BLaER1 (cell line): ENCODE data around the gene GTF2IRD2.
"Not testable (repeated sequence)": the region's sequence is repeated elsewhere in the genome, so short reads cannot be mapped to it uniquely, and the experiment has no call there.

Experiments
- H3K27ac ChIP-seq: shearing (Covaris generic); formaldehyde crosslinking; 2 replicates; pipeline ENCODE4 v1.8.1; 2022
- H3K27me3 ChIP-seq: shearing (Covaris generic); formaldehyde crosslinking; 2 replicates; pipeline ENCODE4 v1.8.1; 2022
- H3K36me3 ChIP-seq: shearing (Covaris generic); formaldehyde crosslinking; 2 replicates; pipeline ENCODE4 v1.8.1; 2022
- H3K4me1 ChIP-seq: shearing (Covaris generic); formaldehyde crosslinking; 2 replicates; pipeline ENCODE4 v1.8.1; 2022
- H3K4me2 ChIP-seq: shearing (Covaris generic); formaldehyde crosslinking; 2 replicates; pipeline ENCODE4 v1.8.1; 2022
- H3K4me3 ChIP-seq: shearing (Covaris generic); formaldehyde crosslinking; 2 replicates; pipeline ENCODE4 v1.8.1; 2022
- H3K9ac ChIP-seq: shearing (Covaris generic); formaldehyde crosslinking; 2 replicates; pipeline ENCODE4 v1.8.1; 2022
- H3K9me3 ChIP-seq: shearing (Covaris generic); formaldehyde crosslinking; 2 replicates; pipeline ENCODE4 v1.8.1; 2022
- H4K20me1 ChIP-seq: shearing (Covaris generic); formaldehyde crosslinking; 2 replicates; pipeline ENCODE4 v1.8.1; 2022

The GTF2IRD2 gene

DNA sequence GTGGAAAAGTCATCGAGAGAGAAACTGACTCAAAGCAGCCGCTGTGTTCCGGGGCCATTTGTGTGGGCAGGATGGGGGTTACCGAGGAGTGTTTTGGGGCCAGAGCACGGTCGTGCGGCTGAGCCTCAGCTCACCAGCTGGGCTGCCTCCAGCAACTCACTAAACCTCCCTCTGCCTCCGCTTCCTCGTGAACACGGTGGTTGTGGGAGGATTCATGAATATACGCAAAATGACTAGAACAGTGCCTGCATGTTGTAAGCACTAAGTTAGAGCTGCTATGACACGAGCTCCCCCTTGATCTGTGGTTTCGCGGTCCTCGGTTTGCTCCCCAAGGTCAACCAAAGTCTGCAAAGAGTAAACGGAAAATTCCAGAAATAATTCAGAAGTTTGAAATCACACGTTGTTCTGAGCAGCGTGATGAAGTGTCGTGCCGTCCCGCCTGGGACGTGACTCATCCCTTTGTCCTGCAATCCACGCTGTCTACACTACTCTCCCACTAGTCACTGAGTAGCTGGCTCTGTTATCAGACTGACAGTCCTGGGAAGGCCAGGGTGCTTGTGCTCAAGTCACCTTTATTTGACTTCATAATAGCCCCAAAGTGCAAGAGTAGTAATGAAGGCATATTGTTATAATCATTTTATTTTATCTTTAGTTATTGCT is 31.1 kb downstream of the GTF2IRD2 start:
- not testable (repeated sequence) for H4K20me1 ChIP-seq, H3K9me3 ChIP-seq, H3K27me3 ChIP-seq, H3K4me1 ChIP-seq, H3K4me2 ChIP-seq, H3K9ac ChIP-seq, H3K27ac ChIP-seq, H3K4me3 ChIP-seq, H3K36me3 ChIP-seq

DNA sequence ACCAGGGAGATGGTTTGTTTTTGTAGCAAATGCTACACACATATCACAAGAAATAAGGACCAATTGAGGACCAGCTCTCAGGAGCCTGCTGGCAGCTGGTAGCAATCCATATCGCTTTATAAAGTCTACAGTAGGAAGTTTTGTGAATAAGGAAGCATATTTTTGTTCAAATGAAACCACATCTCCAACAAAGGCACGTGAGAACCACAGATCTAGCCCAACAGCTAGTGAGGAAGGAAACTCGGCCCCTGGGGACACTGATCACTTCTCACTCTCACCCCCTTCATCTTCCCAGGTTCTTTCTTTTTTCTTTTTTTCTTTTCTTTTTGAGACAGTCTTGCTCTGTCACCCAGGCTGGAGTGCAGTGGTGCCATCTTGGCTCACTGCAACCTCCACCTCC is 35.5 kb downstream of the GTF2IRD2 start:
- H3K9me3 ChIP-seq, H3K4me3 ChIP-seq, H4K20me1 ChIP-seq, H3K36me3 ChIP-seq, H3K4me1 ChIP-seq, H3K27ac ChIP-seq, H3K9ac ChIP-seq, H3K4me2 ChIP-seq, H3K27me3 ChIP-seq: not testable (repeated sequence)

DNA sequence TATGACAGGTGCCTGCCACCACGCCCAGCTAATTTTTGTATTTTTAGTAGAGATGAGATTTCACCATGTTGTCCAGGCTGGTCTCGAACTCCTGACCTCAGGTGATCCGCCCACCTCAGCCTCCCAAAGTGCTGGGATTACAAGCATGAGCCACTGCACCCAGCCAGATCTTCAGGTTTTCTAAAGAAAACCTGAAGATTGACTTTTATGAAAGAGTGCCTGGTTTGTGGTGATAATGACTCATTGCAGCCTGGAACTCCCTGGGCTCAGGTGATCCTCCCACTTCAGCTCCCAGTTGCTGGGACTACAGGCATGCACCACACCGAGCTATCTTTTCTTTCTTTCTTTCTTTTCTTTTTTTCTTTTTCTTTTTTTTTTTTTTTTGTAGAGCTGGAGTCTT is 52.8 kb downstream of the GTF2IRD2 start:
- not testable (repeated sequence) for H3K27me3 ChIP-seq, H3K27ac ChIP-seq, H3K9me3 ChIP-seq, H3K4me3 ChIP-seq, H3K36me3 ChIP-seq, H4K20me1 ChIP-seq, H3K4me1 ChIP-seq, H3K4me2 ChIP-seq, H3K9ac ChIP-seq

DNA sequence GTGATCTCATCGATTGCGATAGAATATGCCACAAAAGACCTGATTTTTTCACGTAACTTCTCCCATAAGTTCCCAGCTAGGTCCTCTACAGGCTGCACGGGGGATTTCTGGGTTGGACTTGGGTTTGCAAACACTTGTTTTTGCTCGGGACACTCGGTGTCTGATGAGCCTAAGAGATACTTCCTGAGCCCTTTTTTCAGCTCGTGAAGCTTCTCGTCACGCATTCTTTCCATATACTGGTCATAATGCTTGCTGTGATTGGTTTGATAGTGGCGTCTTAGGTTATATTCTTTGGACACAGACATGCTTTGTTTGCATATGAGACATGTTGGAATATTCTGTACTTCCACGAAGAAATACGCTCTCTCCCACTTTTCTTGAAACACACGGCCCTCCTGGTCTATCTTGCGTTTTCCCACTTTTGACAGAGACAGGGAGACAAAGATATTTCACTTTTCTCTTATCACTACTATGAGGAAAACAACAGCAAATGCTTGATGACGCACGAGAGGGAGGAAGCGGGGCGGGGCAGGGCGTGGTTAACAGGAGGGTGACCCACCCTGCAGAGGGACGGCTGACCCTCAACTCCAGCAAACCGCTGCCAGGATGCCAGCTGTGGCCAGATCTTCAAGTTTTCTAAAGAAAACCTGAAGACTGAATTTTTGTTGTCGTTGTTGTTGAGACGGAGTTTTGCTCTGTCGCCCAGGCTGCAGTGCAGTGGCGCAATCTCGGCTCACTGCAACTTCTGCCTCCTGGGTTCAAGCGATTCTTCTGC is 53.4 kb downstream of the GTF2IRD2 start:
- H4K20me1 ChIP-seq, H3K4me3 ChIP-seq: not testable (repeated sequence)

DNA sequence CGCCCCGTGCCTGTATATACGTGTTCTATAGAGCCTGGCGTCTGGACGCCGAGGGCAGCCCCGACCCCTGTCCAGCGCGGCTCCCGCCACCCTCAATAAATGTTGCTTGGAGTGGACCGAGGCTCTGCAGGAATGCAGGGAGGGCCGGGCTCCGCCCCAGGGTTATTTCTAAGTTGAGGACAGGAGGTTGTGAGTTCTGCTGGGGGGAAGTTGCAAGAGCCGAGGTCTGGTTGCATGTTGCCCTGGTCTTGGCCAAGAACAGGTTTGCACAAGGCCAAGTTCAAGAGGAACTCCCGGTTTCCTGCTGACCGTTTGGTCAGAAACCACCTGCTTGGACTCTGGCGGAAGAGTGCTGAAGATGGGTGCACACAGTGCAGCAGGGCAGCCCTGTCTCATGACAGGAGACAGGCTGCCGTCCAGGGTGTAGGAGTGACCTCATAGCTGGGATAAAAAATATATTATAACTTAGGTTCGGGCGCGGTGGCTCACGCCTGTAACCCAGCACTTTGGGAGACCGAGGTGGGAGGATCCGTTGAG is 62.1 kb downstream of the GTF2IRD2 start:
- not testable (repeated sequence) for H3K36me3 ChIP-seq, H3K27ac ChIP-seq, H3K9me3 ChIP-seq, H3K27me3 ChIP-seq, H3K9ac ChIP-seq, H3K4me3 ChIP-seq, H3K4me2 ChIP-seq, H3K4me1 ChIP-seq, H4K20me1 ChIP-seq

More for the DNA sequence above, 53.4 kb downstream of the GTF2IRD2 start:
- H3K36me3 ChIP-seq, H3K4me1 ChIP-seq, H3K9me3 ChIP-seq, H3K27ac ChIP-seq, H3K4me2 ChIP-seq, H3K9ac ChIP-seq, H3K27me3 ChIP-seq: not testable (repeated sequence)

DNA sequence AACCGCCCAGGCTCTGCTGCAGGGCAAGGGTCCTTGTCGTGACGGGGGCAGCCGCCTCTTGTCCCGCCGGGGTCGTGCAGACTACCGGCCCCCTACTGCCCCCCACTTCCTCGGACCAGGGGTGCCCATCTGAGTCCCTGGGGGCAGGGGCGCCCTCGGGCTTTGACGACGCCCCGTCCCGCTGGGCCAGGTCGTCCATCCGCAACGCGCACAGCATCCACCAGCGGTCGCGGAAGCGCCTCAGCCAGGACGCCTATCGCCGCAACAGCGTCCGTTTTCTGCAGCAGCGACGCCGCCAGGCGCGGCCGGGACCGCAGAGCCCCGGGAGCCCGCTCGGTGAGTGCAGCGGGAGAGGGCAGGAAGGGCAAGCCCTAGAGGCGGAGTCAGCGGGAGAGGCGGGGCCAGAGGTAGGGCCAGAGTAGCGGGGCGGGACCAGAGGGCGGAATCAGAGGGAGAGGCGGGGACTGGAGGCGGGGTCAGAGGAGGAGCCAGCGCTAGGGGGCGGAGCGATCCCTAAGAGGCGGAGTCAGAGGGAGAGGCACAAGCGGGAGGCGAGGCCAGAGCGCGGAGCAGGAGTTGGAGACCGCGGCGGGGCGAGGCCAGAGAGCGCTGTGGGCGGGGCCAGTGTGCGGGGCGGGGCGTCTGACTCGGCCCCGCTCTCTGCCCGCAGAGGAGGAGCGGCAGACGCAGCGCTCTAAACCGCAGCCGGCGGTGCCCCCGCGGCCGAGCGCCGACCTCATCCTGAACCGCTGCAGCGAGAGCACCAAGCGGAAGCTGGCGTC is 62.8 kb downstream of the GTF2IRD2 start:
- not testable (repeated sequence) for H3K36me3 ChIP-seq, H3K27me3 ChIP-seq, H3K9me3 ChIP-seq, H3K4me2 ChIP-seq, H3K27ac ChIP-seq, H4K20me1 ChIP-seq, H3K4me1 ChIP-seq, H3K9ac ChIP-seq
- H3K4me3 ChIP-seq = peak overlapping the region; percentile 47; the same call in 1 of the 2 replicates

DNA sequence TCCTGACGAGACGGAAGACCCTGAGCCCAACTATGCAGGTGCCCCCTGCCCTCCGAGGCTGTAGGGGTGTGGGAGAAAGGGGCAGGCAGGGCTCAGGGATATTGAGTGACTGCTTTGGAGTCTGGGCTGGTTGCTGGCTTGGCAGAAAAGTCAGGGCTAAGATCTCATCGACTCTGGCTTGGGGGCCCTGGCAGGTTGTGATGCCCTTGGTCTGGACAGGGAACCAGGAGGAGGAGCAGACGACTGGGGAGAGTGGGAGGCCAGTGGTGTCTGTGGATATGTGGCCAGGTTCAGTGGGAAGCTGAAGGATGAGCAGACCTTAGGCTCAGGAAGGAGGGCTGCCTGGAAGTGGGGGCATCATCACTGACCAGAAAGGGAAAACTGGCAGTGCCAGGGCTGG is 67.8 kb downstream of the GTF2IRD2 start:
- not testable (repeated sequence) for H3K27ac ChIP-seq

DNA sequence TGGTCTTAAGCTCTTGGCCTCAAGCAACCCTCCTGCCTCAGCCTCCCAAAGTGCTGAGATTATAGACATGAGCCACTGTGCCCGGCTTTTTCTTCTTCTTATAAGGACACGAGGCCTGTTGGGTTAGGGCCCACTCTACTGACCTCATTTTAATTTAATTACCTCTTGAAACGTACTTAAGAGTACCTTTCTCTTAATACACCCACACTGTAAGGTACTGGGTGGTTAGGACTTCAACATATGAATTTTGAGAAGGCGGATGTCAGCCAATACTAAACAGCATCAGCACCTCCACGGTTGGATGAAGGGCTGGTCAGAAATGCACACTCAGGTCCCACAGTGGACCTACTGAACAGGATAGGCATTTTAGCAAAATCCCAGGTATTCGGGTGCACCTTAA is 69.7 kb downstream of the GTF2IRD2 start:
- H4K20me1 ChIP-seq, H3K36me3 ChIP-seq, H3K27me3 ChIP-seq, H3K4me3 ChIP-seq, H3K4me2 ChIP-seq, H3K9me3 ChIP-seq, H3K27ac ChIP-seq, H3K4me1 ChIP-seq, H3K9ac ChIP-seq: not testable (repeated sequence)

More for the DNA sequence above, 67.8 kb downstream of the GTF2IRD2 start:
- not testable (repeated sequence) for H4K20me1 ChIP-seq, H3K36me3 ChIP-seq, H3K27me3 ChIP-seq, H3K4me2 ChIP-seq, H3K4me1 ChIP-seq, H3K4me3 ChIP-seq, H3K9ac ChIP-seq, H3K9me3 ChIP-seq

DNA sequence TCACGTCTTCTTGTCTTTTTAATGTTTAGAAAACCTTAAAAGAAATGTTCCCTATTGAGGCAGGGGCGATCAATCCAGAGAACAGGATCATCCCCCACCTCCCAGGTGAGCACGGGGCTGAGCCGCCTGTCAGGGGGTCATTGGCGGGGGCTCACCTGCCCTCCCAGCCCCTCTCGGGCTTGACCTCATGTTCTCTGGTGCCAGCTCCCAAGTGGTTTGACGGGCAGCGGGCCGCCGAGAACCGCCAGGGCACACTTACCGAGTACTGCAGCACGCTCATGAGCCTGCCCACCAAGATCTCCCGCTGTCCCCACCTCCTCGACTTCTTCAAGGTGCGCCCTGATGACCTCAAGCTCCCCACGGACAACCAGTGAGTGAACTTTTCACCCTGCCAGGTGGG is 72.4 kb downstream of the GTF2IRD2 start:
- H3K9ac ChIP-seq, H3K4me1 ChIP-seq, H4K20me1 ChIP-seq, H3K4me2 ChIP-seq, H3K27me3 ChIP-seq, H3K9me3 ChIP-seq, H3K4me3 ChIP-seq, H3K36me3 ChIP-seq, H3K27ac ChIP-seq: not testable (repeated sequence)

DNA sequence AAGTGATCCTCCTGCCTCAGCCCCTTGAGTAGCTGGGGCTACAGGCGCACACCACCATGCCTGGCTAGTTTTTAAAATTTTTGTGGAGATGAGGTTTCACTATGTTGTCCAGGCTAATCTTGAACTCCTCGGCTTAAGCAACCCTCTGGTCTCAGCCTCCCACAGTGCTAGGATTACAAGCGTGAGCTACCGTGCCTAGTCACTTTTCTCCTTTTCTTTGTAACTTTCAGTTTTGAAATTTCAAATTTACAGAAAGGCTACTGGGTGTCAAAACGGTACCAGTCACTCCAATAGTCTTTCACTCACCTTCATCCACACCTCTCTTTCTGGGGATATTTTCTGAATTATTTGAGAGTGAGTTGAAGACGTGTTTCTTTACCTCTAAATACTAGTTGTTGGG is 76.3 kb downstream of the GTF2IRD2 start:
- H3K9me3 ChIP-seq, H3K4me1 ChIP-seq, H3K4me3 ChIP-seq, H3K36me3 ChIP-seq, H3K9ac ChIP-seq, H3K27me3 ChIP-seq, H3K4me2 ChIP-seq, H3K27ac ChIP-seq, H4K20me1 ChIP-seq: not testable (repeated sequence)

DNA sequence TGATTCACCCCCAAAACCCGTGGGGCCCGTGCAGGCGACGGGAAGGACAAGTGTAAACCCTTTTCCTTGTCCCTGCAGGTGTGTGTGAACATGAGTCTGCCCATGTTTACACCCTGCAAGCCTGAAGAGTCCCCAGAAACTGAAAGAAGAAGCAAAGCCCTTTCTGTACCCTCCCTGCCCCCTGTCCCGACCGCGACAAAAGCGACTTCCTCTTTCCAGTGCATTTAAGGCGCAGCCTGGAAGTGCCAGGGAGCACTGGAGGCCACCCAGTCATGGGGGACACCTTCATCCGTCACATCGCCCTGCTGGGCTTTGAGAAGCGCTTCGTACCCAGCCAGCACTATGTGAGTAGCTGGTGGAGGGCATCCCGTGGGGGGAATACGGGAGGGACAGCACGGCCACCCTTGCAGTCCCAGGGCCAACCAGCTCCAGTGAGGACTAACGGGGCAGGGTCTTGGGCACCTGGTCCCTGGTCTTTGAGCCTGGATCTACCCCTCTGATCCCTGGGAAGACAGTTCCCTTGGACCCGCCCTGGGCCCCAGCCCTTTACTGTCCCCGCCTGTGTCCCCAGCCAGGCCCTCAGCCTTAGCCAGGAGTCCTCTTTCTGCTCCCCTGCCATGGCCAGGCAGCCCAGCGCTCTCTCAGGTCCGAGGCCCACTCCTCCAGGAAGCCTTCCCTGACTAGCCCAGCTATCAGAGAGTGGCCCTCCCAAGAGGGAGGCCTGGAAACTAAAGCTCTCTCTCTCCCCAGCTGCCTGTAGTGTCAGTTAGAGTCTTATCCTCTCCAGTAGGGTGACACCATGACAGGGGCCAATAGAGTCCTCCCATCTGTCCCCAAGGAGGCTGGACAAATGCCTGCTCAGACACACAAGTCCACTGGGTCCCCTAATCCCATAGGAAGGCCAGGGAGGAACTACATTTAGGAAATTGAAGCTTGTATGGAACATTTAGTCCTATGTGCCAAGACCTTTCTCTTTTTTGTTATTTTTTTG is 77.3 kb downstream of the GTF2IRD2 start, which contains the start of gene NCF1:
TSS of gene NCF1 (plus strand) at position 252 of the 991 bp plus-strand sequence. CDS start at position 273, 21 bp downstream.
- H3K9me3 ChIP-seq, H3K9ac ChIP-seq, H3K36me3 ChIP-seq, H4K20me1 ChIP-seq, H3K27me3 ChIP-seq, H3K4me3 ChIP-seq, H3K4me2 ChIP-seq, H3K27ac ChIP-seq, H3K4me1 ChIP-seq: not testable (repeated sequence)

DNA sequence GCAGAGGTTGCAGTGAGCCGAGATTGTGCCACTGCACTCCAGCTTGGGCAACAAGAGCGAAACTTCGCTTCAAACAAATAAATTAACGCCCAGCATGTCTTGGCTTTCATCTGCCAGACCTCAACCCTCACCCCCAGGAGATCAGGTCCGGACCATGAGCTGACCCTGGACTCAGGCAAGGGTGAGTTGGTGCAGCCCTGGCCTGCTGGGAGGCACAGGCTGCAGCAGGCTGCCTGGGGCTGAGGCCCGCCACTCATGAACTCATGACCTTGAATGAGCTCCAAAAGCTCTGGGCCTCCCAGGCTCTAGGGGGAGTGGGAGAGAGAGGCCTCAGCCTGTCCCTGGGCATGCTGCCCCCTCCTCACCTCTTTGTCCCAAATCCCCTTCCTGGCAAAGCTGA is 79.3 kb downstream of the GTF2IRD2 start:
- not testable (repeated sequence) for H3K4me1 ChIP-seq, H3K9me3 ChIP-seq, H3K9ac ChIP-seq, H3K36me3 ChIP-seq, H3K4me3 ChIP-seq, H4K20me1 ChIP-seq, H3K27ac ChIP-seq, H3K27me3 ChIP-seq, H3K4me2 ChIP-seq

DNA sequence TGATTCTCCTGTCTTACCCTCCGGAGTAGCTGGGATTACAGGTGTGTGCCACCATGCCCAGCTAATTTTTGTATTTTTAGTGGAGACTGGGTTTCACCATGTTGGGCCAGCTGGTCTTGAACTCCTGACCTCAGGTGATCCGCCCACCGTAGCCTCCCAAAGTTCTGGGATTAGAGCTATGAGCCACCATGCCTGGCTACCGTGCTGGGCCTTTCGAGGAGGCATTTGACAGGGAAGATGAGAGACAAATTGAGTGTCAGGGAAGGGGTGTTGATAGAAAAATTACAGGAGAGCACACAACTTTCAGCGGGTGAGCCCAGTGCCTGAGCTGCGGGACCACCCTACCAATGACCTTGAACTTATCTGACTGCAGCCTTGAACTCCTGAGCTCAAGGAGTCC is 81.3 kb downstream of the GTF2IRD2 start:
- H3K4me3 ChIP-seq, H3K4me2 ChIP-seq, H4K20me1 ChIP-seq, H3K36me3 ChIP-seq, H3K9ac ChIP-seq, H3K9me3 ChIP-seq, H3K27me3 ChIP-seq, H3K27ac ChIP-seq, H3K4me1 ChIP-seq: not testable (repeated sequence)
